Stimulated activated CD4-positive, alpha-beta T cell treated with anti-CD3 and anti-CD28 coated beads, Interleukin-2, amount 100 ng/mL, for 24 hours (primary cell): ENCODE results near the gene CRY1.
"Not testable (repeated sequence)": the region's sequence is repeated elsewhere in the genome, so short reads cannot be mapped to it uniquely, and the experiment has no call there.

Experiments
- DNase-seq, 2 donors: peaks; one replicate each; pipeline ENCODE4 v3.0.0-alpha.2; 2020

The CRY1 gene

GRCh38 chr12:107108366-107108765, 15.0 kb upstream of the CRY1 start:
- not testable (repeated sequence) for DNase-seq

- DNase-seq: no peak
Measured at GRCh38 chr12:107107381-107107780, 14.0 kb upstream of the CRY1 start.

- DNase-seq: no peak
Measured at GRCh38 chr12:107106241-107107025, 13.1 kb upstream of the CRY1 start.

- DNase-seq: no peak
Measured at GRCh38 chr12:107105410-107105703, 12.0 kb upstream of the CRY1 start.

- DNase-seq: no peak
Measured at GRCh38 chr12:107103516-107103915, 10.2 kb upstream of the CRY1 start.

- DNase-seq: no peak
Measured at GRCh38 chr12:107103097-107103496, 9.7 kb upstream of the CRY1 start.

GRCh38 chr12:107102294-107102693, 8.9 kb upstream of the CRY1 start:
- no peak for DNase-seq

- DNase-seq: no peak
Measured at GRCh38 chr12:107101651-107102050, 8.3 kb upstream of the CRY1 start.

- DNase-seq: no peak
Measured at GRCh38 chr12:107099917-107100316, 6.6 kb upstream of the CRY1 start.

GRCh38 chr12:107096571-107096970, 3.2 kb upstream of the CRY1 start:
- DNase-seq: no peak

- no peak for DNase-seq
Measured at GRCh38 chr12:107094183-107094448, 767 bp upstream of the CRY1 start.

GRCh38 chr12:107092669-107093416, 506 bp downstream of the CRY1 start:
- peak; percentile 73 to 78 for DNase-seq

GRCh38 chr12:107091989-107092641, 1.2 kb downstream of the CRY1 start:
- no peak for DNase-seq

GRCh38 chr12:107091381-107091780, 2.0 kb downstream of the CRY1 start:
- DNase-seq: no peak

- no peak for DNase-seq
Measured at GRCh38 chr12:107090711-107091110, 2.6 kb downstream of the CRY1 start.

- no peak for DNase-seq
Measured at GRCh38 chr12:107088912-107089311, 4.4 kb downstream of the CRY1 start.

GRCh38 chr12:107086314-107086713, 7.0 kb downstream of the CRY1 start:
- no peak for DNase-seq

GRCh38 chr12:107081778-107082177, 11.6 kb downstream of the CRY1 start:
- no peak for DNase-seq

- DNase-seq: no peak
Measured at GRCh38 chr12:107080299-107080698, 13.1 kb downstream of the CRY1 start.

GRCh38 chr12:107079172-107080011, 14.0 kb downstream of the CRY1 start:
- DNase-seq: no peak

- DNase-seq: not testable (repeated sequence)
Measured at GRCh38 chr12:107073266-107073665, 20.1 kb downstream of the CRY1 start.

GRCh38 chr12:107066691-107067090, 26.7 kb downstream of the CRY1 start:
- no peak for DNase-seq

- no peak for DNase-seq
Measured at GRCh38 chr12:107064687-107065086, 28.7 kb downstream of the CRY1 start.
